Mesodermal cell (in vitro differentiated cells): Measurements from ENCODE around the gene ZNF714.

Source experiments
- H3K27ac ChIP-seq: 2 replicates; pipeline ENCODE4 v1.7.0; 2013; ENCODE audit warnings: mild to moderate bottlenecking, low read depth, low read length, moderate library complexity; ENCODE audit not compliant: severe bottlenecking
- H3K36me3 ChIP-seq: 2 replicates; pipeline ENCODE4 v1.7.1; 2013; ENCODE audit warnings: mild to moderate bottlenecking, low read length, moderate library complexity; ENCODE audit not compliant: control insufficient read depth, insufficient read depth
- H3K4me1 ChIP-seq: one replicate; pipeline ENCODE4 v1.7.1; 2013; ENCODE audit warnings: mild to moderate bottlenecking, low read length; ENCODE audit not compliant: insufficient read depth, control insufficient read depth, poor library complexity, severe bottlenecking
- H3K4me3 ChIP-seq: 2 replicates; pipeline ENCODE4 v1.7.0; 2013; ENCODE audit warnings: low read length, control low read depth, mild to moderate bottlenecking; ENCODE audit not compliant: insufficient read depth, poor library complexity, severe bottlenecking; ENCODE audit errors: extremely low read depth
- H3K9me3 ChIP-seq: 2 replicates; pipeline ENCODE4 v1.7.1; 2013; ENCODE audit warnings: mild to moderate bottlenecking, low read length, moderate library complexity; ENCODE audit not compliant: control insufficient read depth
- WGBS, 2 experiments: methylation state at CpG; one replicate each; pipeline ENCODE4 v1.1.5; 2013; ENCODE audit warnings: missing lambda C conversion rate in 2 of 2; ENCODE audit not compliant: insufficient coverage in 2 of 2; 5-methylcytosine and 5-hydroxymethylcytosine counted together

ZNF714 gene

GRCh38 chr19:21101521-21102242, 19.7 kb downstream of the ZNF714 start:
- Histone ChIP-seq H3K4me3 (no peak overlapping the region), H3K9me3 (no peaks in the 10 kb centered on the region), H3K27ac (peak overlapping the region; percentile 29), H3K36me3 (peaks cover 76% of the 10 kb centered on the region), H3K4me1 (no peaks in the 10 kb centered on the region)
- 95 to 100% methylated on average over 2 of the region's 2 CpGs for WGBS, 2 experiments

- peaks cover 74% of the 10 kb centered on the region for H3K36me3 ChIP-seq
- H3K4me1 ChIP-seq, result no peaks in the 10 kb centered on the region
- no peak overlapping the region for H3K4me3 ChIP-seq
- no peak overlapping the region for H3K27ac ChIP-seq
- no peaks in the 10 kb centered on the region for H3K9me3 ChIP-seq
Observed at GRCh38 chr19:21109116-21109515, 27.1 kb downstream of the ZNF714 start.

DNA sequence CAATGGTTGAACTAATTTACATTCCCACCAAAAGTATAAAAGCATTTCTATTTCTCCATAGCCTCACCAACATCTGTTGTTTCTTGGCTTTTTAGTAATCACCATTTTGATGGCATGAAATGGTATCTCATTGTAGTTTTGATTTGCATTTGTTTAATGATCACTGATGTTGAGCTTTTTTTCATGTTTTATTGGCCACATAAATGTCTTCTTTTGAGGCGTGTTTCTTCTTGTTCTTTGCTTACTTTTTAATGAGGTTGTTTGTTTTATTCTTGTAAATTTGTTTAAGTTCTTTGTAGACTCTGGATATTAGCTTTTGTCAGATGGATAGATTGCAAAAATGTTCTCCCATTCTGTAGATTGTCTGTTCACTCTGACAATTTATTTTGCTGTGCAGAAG, 28.2 kb downstream of the ZNF714 start:
- no peak overlapping the region for H3K4me3 ChIP-seq
- H3K9me3 ChIP-seq, result peaks cover 5% of the 10 kb centered on the region
- 100% methylated on average over 1 of the region's 1 CpG; no CpG with 5 or more reads in 1 of the 2 experiments for WGBS, 2 experiments

GRCh38 chr19:21115430-21115829, 33.4 kb downstream of the ZNF714 start:
- H3K9me3 ChIP-seq, result peaks cover 11% of the 10 kb centered on the region
- H3K27ac ChIP-seq, result no peak overlapping the region
- peaks cover 69% of the 10 kb centered on the region for H3K36me3 ChIP-seq
- H3K4me3 ChIP-seq, result no peak overlapping the region
- H3K4me1 ChIP-seq, result no peaks in the 10 kb centered on the region

More for the DNA sequence above, 28.2 kb downstream of the ZNF714 start:
- H3K36me3 ChIP-seq, result peaks cover 69% of the 10 kb centered on the region
- H3K4me1 ChIP-seq, result no peaks in the 10 kb centered on the region
- H3K27ac ChIP-seq, result no peak overlapping the region

GRCh38 chr19:21117041-21117907, 35.3 kb downstream of the ZNF714 start:
- H3K27ac ChIP-seq, result peak overlapping the region; percentile 70
- peaks cover 11% of the 10 kb centered on the region for H3K9me3 ChIP-seq
- H3K36me3 ChIP-seq, result peaks cover 64% of the 10 kb centered on the region
- no peaks in the 10 kb centered on the region for H3K4me1 ChIP-seq
- no peak overlapping the region for H3K4me3 ChIP-seq
- no CpG with 5 or more reads among the region's 2 CpGs for WGBS, 2 experiments

GRCh38 chr19:21126078-21126477, 44.1 kb downstream of the ZNF714 start:
- Histone ChIP-seq H3K4me3 (no peak overlapping the region), H3K9me3 (peaks cover 10% of the 10 kb centered on the region), H3K27ac (no peak overlapping the region), H3K4me1 (no peaks in the 10 kb centered on the region), H3K36me3 (peaks cover 13% of the 10 kb centered on the region)

GRCh38 chr19:21127001-21127400, 45.0 kb downstream of the ZNF714 start:
- Histone ChIP-seq H3K27ac (no peak overlapping the region), H3K9me3 (peaks cover 10% of the 10 kb centered on the region), H3K4me3 (no peak overlapping the region), H3K4me1 (no peaks in the 10 kb centered on the region), H3K36me3 (peaks cover 13% of the 10 kb centered on the region)
- WGBS, 2 experiments, result 0% methylated on average over 1 of the region's 2 CpGs; no CpG with 5 or more reads in 1 of the 2 experiments

GRCh38 chr19:21127898-21128297, 45.9 kb downstream of the ZNF714 start:
- H3K4me3 ChIP-seq, result no peak overlapping the region
- peaks cover 4% of the 10 kb centered on the region for H3K36me3 ChIP-seq
- H3K27ac ChIP-seq, result no peak overlapping the region

GRCh38 chr19:21128901-21129698, 47.1 kb downstream of the ZNF714 start:
- Histone ChIP-seq H3K4me3 (no peak overlapping the region), H3K4me1 (no peaks in the 10 kb centered on the region), H3K27ac (no peak overlapping the region), H3K9me3 (peaks cover 10% of the 10 kb centered on the region), H3K36me3 (no peaks in the 10 kb centered on the region)
- 85 to 97% methylated on average over 5 of the region's 6 CpGs for WGBS, 2 experiments

More at GRCh38 chr19:21127898-21128297, 45.9 kb downstream of the ZNF714 start:
- no peaks in the 10 kb centered on the region for H3K4me1 ChIP-seq
- H3K9me3 ChIP-seq, result peaks cover 10% of the 10 kb centered on the region
- 86 to 90% methylated on average over 2 of the region's 4 CpGs for WGBS, 2 experiments

DNA sequence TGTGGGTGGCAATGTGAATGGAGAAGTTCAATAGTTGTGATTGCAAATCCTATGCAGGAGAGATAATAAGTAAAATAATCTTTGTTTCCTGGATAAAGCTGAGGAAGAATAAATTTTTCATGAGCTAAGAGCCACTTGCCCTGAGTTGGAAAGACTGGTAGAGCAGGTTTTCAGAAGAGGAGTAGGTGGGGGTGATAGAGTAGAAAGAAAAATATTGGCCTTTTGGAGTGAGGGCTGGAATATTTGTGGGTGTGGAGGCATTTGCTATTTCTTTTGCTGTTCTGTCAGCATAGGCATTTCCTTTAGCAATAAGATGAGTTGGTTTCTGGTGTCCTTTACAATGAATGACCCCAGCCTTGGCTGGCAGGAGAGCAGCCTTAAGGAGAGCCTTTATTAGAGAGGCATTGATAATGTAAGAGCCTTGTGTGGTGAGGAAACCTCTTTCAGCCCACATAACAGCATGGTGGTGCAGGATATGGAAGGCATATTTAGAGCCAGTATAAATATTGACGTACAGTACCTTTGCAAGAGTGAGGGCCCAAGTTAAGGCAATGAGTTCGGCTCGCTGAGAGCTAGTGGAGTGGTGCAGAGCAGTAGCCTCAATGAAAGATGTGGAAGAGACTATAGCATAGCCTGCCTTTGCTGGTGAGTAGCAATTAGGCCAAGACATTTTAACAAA, 48.2 kb downstream of the ZNF714 start:
- Histone ChIP-seq H3K27ac (no peak overlapping the region), H3K4me3 (no peak overlapping the region), H3K36me3 (no peaks in the 10 kb centered on the region), H3K9me3 (peaks cover 10% of the 10 kb centered on the region), H3K4me1 (no peaks in the 10 kb centered on the region)
- 67% methylated on average over 3 of the region's 3 CpGs; no CpG with 5 or more reads in 1 of the 2 experiments for WGBS, 2 experiments
